Activated naive CD8-positive, alpha-beta T cell treated with anti-CD3 and anti-CD28 coated beads for 36 hours (primary cell): ENCODE results near the gene AGAP1. TPM values are rescaled to one million over a fixed set of nuclear protein-coding genes. Genes with fewer than 3 reads are reported as not detected.

Experiments used
- DNase-seq: peaks from one replicate; pipeline ENCODE4 v3.0.0; 2021
- H3K27ac Mint-ChIP-seq: one replicate; pipeline ENCODE4 v1.8.0; 2022; ENCODE audit warnings: mild to moderate bottlenecking, moderate library complexity, mixed read lengths
- H3K27me3 Mint-ChIP-seq: one replicate; pipeline ENCODE4 v1.8.0; 2022; ENCODE audit warnings: mild to moderate bottlenecking, mixed read lengths
- H3K36me3 Mint-ChIP-seq: one replicate; pipeline ENCODE4 v1.8.0; 2021; ENCODE audit warnings: mild to moderate bottlenecking, mixed read lengths
- H3K4me1 Mint-ChIP-seq: one replicate; pipeline ENCODE4 v1.8.0; 2021; ENCODE audit warnings: mixed read lengths
- H3K4me3 Mint-ChIP-seq: one replicate; pipeline ENCODE4 v1.8.0; 2022; ENCODE audit warnings: mild to moderate bottlenecking, moderate library complexity, mixed read lengths
- H3K9me3 Mint-ChIP-seq: one replicate; pipeline ENCODE4 v1.8.0; 2022; ENCODE audit warnings: mixed read lengths
- total RNA-seq, 2 experiments: library from RNA; stranded (reverse); gene quantifications; one replicate each; pipeline ENCODE4 v1.2.3, GENCODE V29; 2021

Gene AGAP1
- total RNA-seq, 2 experiments from 2014 or later: 0.89 to 1.4 TPM

GRCh38 chr2:235498541-235498940 is 4.7 kb downstream of the AGAP1 start:
- no peak for DNase-seq
- Mint-ChIP-seq H3K9me3 (no peaks in the 10 kb centered on the region), H3K36me3 (no peaks in the 10 kb centered on the region), H3K4me1 (peaks cover 18% of the 10 kb centered on the region), H3K27ac (no peak overlapping the region), H3K4me3 (no peak overlapping the region), H3K27me3 (peaks cover 81% of the 10 kb centered on the region)

GRCh38 chr2:235498946-235499812 is 5.3 kb downstream of the AGAP1 start:
- no peaks in the 10 kb centered on the region for H3K9me3 Mint-ChIP-seq
- H3K4me1 Mint-ChIP-seq: peaks cover 18% of the 10 kb centered on the region
- H3K27me3 Mint-ChIP-seq: peaks cover 86% of the 10 kb centered on the region
- no peak overlapping the region for H3K27ac Mint-ChIP-seq
- DNase-seq: no peak
- no peak overlapping the region for H3K4me3 Mint-ChIP-seq
- H3K36me3 Mint-ChIP-seq: no peaks in the 10 kb centered on the region

- Mint-ChIP-seq H3K4me1 (peaks cover 18% of the 10 kb centered on the region), H3K27ac (no peak overlapping the region), H3K4me3 (no peak overlapping the region), H3K9me3 (no peaks in the 10 kb centered on the region), H3K36me3 (no peaks in the 10 kb centered on the region), H3K27me3 (peaks cover 88% of the 10 kb centered on the region)
- DNase-seq: no peak
These were observed 6.4 kb downstream of the AGAP1 start for GRCh38 chr2:235500110-235500760.

- Mint-ChIP-seq H3K36me3 (no peaks in the 10 kb centered on the region), H3K27ac (no peak overlapping the region), H3K27me3 (peaks cover 85% of the 10 kb centered on the region), H3K4me3 (peak overlapping the region; percentile 27), H3K4me1 (peaks cover 18% of the 10 kb centered on the region), H3K9me3 (no peaks in the 10 kb centered on the region)
- no peak for DNase-seq
These were observed 7.2 kb downstream of the AGAP1 start for GRCh38 chr2:235500761-235501672.

GRCh38 chr2:235501673-235502031 is 7.8 kb downstream of the AGAP1 start:
- no peaks in the 10 kb centered on the region for H3K9me3 Mint-ChIP-seq
- H3K4me3 Mint-ChIP-seq: peak overlapping the region; percentile 27
- H3K27me3 Mint-ChIP-seq: peaks cover 84% of the 10 kb centered on the region
- no peaks in the 10 kb centered on the region for H3K36me3 Mint-ChIP-seq
- no peak for DNase-seq
- H3K4me1 Mint-ChIP-seq: peaks cover 15% of the 10 kb centered on the region
- H3K27ac Mint-ChIP-seq: no peak overlapping the region

- no peaks in the 10 kb centered on the region for H3K36me3 Mint-ChIP-seq
- no peak overlapping the region for H3K27ac Mint-ChIP-seq
- peaks cover 80% of the 10 kb centered on the region for H3K27me3 Mint-ChIP-seq
- no peaks in the 10 kb centered on the region for H3K9me3 Mint-ChIP-seq
- H3K4me3 Mint-ChIP-seq: no peak overlapping the region
- H3K4me1 Mint-ChIP-seq: peaks cover 15% of the 10 kb centered on the region
- DNase-seq: no peak
These were observed 8.5 kb downstream of the AGAP1 start for GRCh38 chr2:235502336-235502735.

GRCh38 chr2:235504441-235505180 is 10.8 kb downstream of the AGAP1 start:
- Mint-ChIP-seq H3K4me3 (no peak overlapping the region), H3K36me3 (no peaks in the 10 kb centered on the region), H3K9me3 (no peaks in the 10 kb centered on the region), H3K4me1 (peaks cover 15% of the 10 kb centered on the region), H3K27me3 (peaks cover 67% of the 10 kb centered on the region), H3K27ac (no peak overlapping the region)
- no peak for DNase-seq

GRCh38 chr2:235505181-235505741 is 11.4 kb downstream of the AGAP1 start:
- no peak overlapping the region for H3K4me3 Mint-ChIP-seq
- H3K9me3 Mint-ChIP-seq: no peaks in the 10 kb centered on the region
- peaks cover 15% of the 10 kb centered on the region for H3K4me1 Mint-ChIP-seq
- no peak overlapping the region for H3K27ac Mint-ChIP-seq
- H3K36me3 Mint-ChIP-seq: no peaks in the 10 kb centered on the region
- H3K27me3 Mint-ChIP-seq: peaks cover 63% of the 10 kb centered on the region
- no peak for DNase-seq

- Mint-ChIP-seq H3K27me3 (peaks cover 58% of the 10 kb centered on the region), H3K4me1 (peaks cover 8% of the 10 kb centered on the region), H3K4me3 (no peak overlapping the region), H3K27ac (no peak overlapping the region), H3K36me3 (no peaks in the 10 kb centered on the region), H3K9me3 (no peaks in the 10 kb centered on the region)
- no peak for DNase-seq
These were observed 12.6 kb downstream of the AGAP1 start for GRCh38 chr2:235506291-235506996.

GRCh38 chr2:235506997-235507615 is 13.3 kb downstream of the AGAP1 start:
- H3K4me3 Mint-ChIP-seq: no peak overlapping the region
- no peaks in the 10 kb centered on the region for H3K9me3 Mint-ChIP-seq
- H3K27me3 Mint-ChIP-seq: peaks cover 51% of the 10 kb centered on the region
- peaks cover 1% of the 10 kb centered on the region for H3K4me1 Mint-ChIP-seq
- DNase-seq: no peak
- no peak overlapping the region for H3K27ac Mint-ChIP-seq
- H3K36me3 Mint-ChIP-seq: no peaks in the 10 kb centered on the region

GRCh38 chr2:235507928-235508327 is 14.1 kb downstream of the AGAP1 start:
- H3K4me1 Mint-ChIP-seq: no peaks in the 10 kb centered on the region
- no peak overlapping the region for H3K27ac Mint-ChIP-seq
- no peak overlapping the region for H3K4me3 Mint-ChIP-seq
- peaks cover 43% of the 10 kb centered on the region for H3K27me3 Mint-ChIP-seq
- no peaks in the 10 kb centered on the region for H3K9me3 Mint-ChIP-seq
- no peaks in the 10 kb centered on the region for H3K36me3 Mint-ChIP-seq
- DNase-seq: no peak

- H3K27me3 Mint-ChIP-seq: peaks cover 37% of the 10 kb centered on the region
- no peak for DNase-seq
- no peak overlapping the region for H3K4me3 Mint-ChIP-seq
- no peaks in the 10 kb centered on the region for H3K36me3 Mint-ChIP-seq
- H3K27ac Mint-ChIP-seq: no peak overlapping the region
- H3K9me3 Mint-ChIP-seq: no peaks in the 10 kb centered on the region
- no peaks in the 10 kb centered on the region for H3K4me1 Mint-ChIP-seq
These were observed 14.7 kb downstream of the AGAP1 start for GRCh38 chr2:235508371-235509160.

- peaks cover 23% of the 10 kb centered on the region for H3K27me3 Mint-ChIP-seq
- H3K36me3 Mint-ChIP-seq: no peaks in the 10 kb centered on the region
These were observed 16.5 kb downstream of the AGAP1 start for GRCh38 chr2:235510318-235510717.

More at GRCh38 chr2:235510318-235510717, 16.5 kb downstream of the AGAP1 start:
- Mint-ChIP-seq H3K9me3 (peaks cover 2% of the 10 kb centered on the region), H3K4me1 (no peaks in the 10 kb centered on the region), H3K4me3 (no peak overlapping the region), H3K27ac (no peak overlapping the region)
- DNase-seq: no peak
